Loucy (cell line): ENCODE measurements around the gene TMEM238.
"Not testable (repeated sequence)": the region's sequence is repeated elsewhere in the genome, so short reads cannot be mapped to it uniquely, and the experiment has no call there.

Source experiments
- CTCF ChIP-seq: fragments of 200-600 bp; sonication (generic); conservative IDR thresholded peaks from 2 replicates; pipeline ENCODE4 v1.5.1; 2014; ENCODE audit warnings: mild to moderate bottlenecking, antibody characterized with exemption, low read length
- EZH2phosphoT487 ChIP-seq: fragments of 200-600 bp; IDR thresholded peaks from 2 replicates; pipeline ENCODE4 v1.6.1; 2018; ENCODE audit warnings: antibody characterized with exemption, mild to moderate bottlenecking, moderate library complexity, borderline replicate concordance

DNA sequence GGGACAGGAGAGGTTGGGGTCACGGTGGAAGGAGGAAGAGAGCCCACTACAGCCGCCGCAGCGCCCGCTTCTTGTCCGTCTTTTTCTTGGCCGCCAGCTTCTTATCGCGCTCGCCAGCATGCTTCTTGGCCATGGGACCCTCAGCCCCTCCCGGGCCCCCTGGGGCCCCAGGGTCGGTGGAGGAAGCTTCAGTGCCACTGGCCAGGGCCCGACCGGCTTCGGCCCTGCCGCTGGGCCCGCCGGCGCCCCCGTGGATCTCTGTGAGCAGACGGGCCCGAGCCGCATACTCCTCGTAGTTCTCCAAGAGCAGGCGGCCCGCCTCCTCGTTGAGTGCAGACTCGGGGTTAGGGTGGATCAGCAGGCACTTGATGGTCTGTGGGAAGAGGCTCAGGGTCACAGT is 17.3 kb upstream of the TMEM238 start:
- TF ChIP-seq CTCF, EZH2phosphoT487: not testable (repeated sequence)
